ENCODE results near the gene IL1RAPL1.

The IL1RAPL1 gene

GRCh38 chrX:28586981-28587551, at the start of gene IL1RAPL1:
Gene IL1RAPL1 (plus strand): TSS chrX:28587446.
- in situ Hi-C loops (cut with MboI; ENCODE audit: low sequenced_read_pairs) = no loop called here

DNA sequence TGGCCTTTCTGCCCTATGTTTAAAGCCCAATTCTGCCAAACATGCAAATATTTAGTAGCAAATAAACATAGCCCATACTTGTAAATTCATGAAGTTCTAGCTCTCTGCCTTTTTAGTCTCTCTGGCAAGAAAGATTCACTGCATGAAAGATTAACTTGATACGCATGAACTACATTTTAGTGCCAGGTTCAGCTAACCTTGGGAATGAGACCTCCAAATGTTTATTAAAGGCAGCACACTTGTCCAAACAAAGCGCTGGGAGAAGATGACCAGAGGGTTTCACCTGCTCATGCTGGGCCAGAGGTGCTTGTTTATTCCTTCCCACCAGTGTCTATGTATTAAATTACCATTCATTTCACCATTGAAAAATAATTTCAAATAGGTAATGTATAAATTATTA, 44.5 kb upstream of the IL1RAPL1 start:
- in situ Hi-C loops (cut with MboI; ENCODE audit: low sequenced_read_pairs) = no loop called here

DNA sequence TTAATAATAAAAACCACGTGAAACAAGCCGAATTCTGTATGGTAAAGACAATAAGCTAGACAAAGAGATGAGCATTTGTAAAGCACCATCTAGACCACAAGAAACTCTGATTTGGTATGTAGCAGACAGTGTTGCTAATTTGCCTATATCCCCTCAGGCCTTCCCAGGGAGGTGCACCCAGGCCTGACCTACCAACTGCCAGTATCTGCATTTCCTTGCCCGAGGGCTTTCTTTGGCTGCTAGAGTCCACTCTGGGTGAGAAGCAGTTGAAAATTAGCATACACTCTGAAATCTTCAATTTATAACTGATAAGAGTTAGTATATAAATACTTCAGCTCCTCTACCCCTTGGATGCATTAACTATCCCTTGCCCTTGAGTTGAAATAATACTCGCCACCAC, 37.4 kb upstream of the IL1RAPL1 start:
- in situ Hi-C loops (cut with MboI; ENCODE audit: low sequenced_read_pairs) = no loop called here

- in situ Hi-C loops (cut with MboI; ENCODE audit: low sequenced_read_pairs) = no loop called here
Measured at GRCh38 chrX:28550331-28550872, 36.8 kb upstream of the IL1RAPL1 start.

GRCh38 chrX:28552322-28552721, 34.9 kb upstream of the IL1RAPL1 start:
- in situ Hi-C loops (cut with MboI; ENCODE audit: low sequenced_read_pairs) = no loop called here

GRCh38 chrX:28552882-28553829, 34.1 kb upstream of the IL1RAPL1 start:
- in situ Hi-C loops (cut with MboI; ENCODE audit: low sequenced_read_pairs) = no loop called here

DNA sequence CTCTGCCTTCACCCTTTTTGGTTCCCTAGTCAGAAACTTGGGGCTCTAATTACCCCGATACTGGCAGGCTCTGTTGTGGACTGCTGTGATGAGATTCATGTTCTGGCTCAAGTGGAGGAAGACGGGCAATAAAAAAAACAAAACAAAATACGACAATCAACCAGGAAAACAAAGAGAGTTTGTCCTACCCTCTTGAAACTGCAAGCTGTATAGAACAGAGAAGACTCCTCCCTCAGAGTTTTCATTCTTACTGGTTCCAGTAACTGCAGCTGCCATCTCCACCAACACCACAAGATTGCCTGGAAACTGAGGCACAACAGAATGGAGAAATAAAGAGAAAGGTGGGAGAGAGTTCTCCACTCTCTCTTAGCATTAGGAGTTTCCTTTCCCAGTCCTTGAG, 11.1 kb upstream of the IL1RAPL1 start:
- in situ Hi-C loops (cut with MboI; ENCODE audit: low sequenced_read_pairs) = no loop called here

DNA sequence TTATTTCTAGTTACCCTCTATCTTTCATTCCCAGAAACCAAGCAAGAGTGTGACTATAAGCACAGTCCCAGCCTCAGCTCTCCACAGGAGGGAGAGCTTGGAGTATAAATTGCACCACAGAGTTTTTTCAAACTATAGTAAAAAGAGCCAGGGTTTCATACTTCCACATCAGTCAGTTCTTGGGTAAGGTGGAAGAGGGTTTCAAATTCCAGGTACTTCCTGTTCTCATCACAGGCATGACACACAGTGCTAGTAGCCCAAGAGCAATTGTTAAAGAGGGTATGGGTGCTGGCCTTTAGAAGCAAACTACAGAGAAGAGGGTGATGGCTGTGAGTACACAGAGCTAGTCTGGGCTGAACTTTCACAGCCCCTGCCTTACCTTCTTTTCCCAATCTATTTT, 5.7 kb upstream of the IL1RAPL1 start:
- in situ Hi-C loops (cut with MboI; ENCODE audit: low sequenced_read_pairs) = no loop called here

GRCh38 chrX:28582511-28582910, 4.7 kb upstream of the IL1RAPL1 start:
- in situ Hi-C loops (cut with MboI; ENCODE audit: low sequenced_read_pairs) = no loop called here

GRCh38 chrX:28584025-28584424, 3.2 kb upstream of the IL1RAPL1 start:
- in situ Hi-C loops (cut with MboI; ENCODE audit: low sequenced_read_pairs) = no loop called here

DNA sequence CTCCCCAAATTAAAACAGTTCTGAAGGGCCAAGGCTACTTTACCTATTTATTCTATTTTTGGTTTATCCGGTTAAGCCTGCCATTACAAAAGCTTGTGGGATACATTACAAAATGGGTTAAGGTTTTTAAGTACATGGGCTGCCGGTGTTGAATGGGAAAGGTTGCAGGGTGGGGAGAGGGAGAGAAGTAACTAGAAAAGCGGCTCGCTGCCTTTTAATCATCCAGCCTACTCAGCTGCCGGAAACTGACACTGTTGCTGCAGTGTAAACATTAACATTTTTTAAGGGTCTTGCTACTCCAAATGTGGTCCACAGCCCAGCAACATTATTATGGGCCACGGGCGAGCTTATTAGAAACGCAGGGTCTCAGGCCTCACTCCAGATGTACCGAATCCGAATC, 1.5 kb upstream of the IL1RAPL1 start:
- in situ Hi-C loops (cut with MboI; ENCODE audit: low sequenced_read_pairs) = no loop called here

DNA sequence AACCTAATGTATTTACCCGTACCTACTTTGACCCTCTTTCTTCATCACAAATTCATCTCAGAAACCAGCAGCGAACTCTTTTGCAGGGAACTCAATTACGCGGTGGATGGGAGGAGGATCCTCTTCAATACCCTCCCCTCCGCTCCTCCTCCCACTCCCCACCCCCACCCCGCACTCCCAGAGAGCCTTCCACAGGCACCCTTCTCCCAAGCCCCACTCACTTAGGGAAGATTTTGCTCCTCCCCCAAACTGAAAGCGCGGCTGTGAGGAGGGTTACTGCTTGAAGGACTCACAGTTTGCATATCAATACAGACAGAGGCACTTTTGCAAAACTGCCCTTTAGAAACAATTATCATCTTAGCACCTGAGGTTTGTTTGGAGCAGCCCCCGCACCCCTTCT, 960 bp upstream of the IL1RAPL1 start:
- in situ Hi-C loops (cut with MboI; ENCODE audit: low sequenced_read_pairs) = no loop called here

DNA sequence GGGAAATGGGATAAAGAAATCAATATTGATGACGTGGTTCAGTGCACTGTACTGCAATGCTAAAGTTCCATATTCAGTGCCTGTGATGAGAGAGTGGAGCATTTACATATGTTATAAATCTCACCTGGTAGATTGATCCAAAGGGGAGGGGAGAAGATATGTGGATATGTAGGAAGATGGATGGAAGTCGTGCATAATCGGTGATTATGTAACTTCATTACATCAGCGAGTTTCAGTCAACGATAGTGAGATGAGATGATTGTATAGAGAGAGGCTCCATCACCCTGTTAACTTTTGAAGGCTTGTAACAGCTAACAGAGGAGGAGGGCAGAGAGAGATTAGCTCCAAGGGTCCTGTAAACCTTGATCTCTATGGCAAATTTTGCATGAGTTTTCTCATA, 1.8 kb downstream of the IL1RAPL1 start:
- in situ Hi-C loops (cut with MboI; ENCODE audit: low sequenced_read_pairs) = no loop called here

DNA sequence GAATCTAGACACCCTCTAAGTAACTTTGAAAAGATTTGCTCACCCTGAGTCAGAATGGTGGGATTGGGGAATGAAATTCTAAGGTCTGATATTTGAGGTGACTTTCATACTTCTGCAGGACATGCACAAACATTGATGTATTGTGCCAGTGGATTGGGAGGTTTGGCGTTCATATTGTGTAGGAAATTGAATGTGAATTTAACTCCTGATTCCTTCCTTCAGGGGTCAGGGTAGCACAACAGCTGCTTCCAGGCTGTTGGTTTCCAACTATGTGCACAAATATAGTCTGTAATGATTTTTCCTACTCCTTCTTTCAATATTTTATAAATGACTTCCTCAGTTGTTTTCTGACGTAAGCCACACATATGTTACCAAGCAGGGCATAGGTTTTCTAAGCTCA, 3.1 kb downstream of the IL1RAPL1 start:
- in situ Hi-C loops (cut with MboI; ENCODE audit: low sequenced_read_pairs) = no loop called here

DNA sequence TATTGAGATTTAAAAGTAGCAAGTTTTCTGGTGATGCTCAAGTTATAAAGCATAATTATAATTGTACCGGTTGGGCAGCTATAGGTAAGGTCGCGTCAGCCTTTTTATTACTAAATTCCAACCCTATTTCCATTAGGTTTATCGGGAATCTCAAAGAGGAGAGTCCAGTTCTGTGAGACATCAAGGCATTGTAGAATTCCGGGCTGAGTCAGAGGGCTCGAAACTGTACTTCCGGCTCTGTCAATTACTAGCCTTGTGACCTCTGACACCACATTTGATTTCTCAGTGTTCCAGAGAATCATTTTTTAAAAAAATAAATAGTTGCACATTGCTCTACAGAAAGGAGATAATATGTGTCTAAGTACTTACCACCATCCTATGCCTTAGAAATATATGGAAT, 4.3 kb downstream of the IL1RAPL1 start:
- in situ Hi-C loops (cut with MboI; ENCODE audit: low sequenced_read_pairs) = no loop called here

- in situ Hi-C loops (cut with MboI; ENCODE audit: low sequenced_read_pairs) = no loop called here
Measured at GRCh38 chrX:28595346-28595745, 8.1 kb downstream of the IL1RAPL1 start.

DNA sequence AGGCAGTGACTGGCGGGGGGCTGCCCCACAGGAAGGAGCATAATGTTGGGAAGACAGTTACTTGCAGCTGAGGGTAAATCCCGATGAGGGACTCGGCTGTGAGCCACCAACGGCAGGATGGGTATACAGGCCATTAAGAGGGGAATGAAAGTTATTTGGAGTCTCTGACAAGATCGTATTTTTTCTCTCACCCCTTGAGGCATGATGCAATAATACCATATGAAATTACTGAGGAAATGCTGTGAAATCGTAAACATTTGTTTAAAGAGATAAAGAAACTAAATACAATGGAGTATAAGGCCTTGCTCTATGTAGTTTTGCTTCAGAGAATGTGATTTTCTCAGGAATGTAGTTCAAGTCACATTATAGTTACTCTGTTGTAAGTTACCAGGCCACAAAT, 12.7 kb downstream of the IL1RAPL1 start:
- in situ Hi-C loops (cut with MboI; ENCODE audit: low sequenced_read_pairs) = no loop called here

GRCh38 chrX:28609003-28609402, 21.8 kb downstream of the IL1RAPL1 start:
- in situ Hi-C loops (cut with MboI; ENCODE audit: low sequenced_read_pairs) = no loop called here

DNA sequence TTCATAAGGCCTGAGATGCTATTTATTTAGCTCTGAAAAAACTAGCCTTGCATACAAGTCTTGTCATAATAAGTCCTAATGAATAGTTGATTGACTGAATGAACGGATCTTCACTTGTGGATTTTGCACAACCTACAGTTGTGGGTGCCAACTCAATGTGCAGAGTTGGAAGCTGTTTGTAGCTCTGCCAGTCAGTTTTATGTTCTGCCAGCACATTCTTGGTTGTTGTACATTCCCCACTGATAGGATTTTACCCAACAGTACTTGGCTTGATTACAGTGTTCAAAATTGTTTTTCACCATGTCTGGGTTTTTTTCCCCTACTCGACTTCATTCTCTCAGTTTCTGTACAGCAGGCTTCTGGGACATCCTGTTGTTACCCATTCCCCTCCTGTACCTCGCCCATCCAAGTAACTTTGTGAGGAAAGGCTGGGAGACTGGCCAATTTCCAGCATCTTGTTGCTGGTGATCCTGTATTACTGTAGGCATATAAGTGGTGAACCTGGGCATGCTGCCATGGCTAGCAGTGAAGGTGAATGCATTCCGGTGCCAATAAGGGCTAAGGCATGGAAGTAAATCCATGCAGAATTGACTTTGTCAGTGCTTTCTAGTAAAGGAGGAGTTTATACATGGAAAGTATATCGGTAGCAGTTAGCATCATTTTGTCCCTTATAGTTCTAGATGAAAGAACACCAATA, 22.8 kb downstream of the IL1RAPL1 start:
- in situ Hi-C loops (cut with MboI; ENCODE audit: low sequenced_read_pairs) = no loop called here

DNA sequence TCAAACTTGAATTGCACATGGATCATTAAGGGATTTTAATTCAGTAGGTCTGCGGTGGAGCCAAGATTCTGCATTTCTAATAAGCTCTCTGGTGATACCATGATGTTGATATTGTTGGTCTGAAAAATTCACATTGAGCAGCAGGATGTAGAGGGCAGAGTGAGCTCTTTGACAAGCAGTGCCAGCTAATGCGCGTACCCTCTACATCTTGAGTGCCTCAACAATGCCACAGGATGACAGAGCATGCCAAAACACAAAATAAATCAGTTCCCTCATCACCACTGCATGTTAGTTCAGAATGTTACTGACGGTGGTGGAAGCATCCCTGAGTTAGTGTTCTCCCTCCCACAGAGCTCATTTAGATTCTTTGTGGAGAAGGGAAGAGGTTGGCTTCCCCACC, 23.5 kb downstream of the IL1RAPL1 start:
- in situ Hi-C loops (cut with MboI; ENCODE audit: low sequenced_read_pairs) = no loop called here

DNA sequence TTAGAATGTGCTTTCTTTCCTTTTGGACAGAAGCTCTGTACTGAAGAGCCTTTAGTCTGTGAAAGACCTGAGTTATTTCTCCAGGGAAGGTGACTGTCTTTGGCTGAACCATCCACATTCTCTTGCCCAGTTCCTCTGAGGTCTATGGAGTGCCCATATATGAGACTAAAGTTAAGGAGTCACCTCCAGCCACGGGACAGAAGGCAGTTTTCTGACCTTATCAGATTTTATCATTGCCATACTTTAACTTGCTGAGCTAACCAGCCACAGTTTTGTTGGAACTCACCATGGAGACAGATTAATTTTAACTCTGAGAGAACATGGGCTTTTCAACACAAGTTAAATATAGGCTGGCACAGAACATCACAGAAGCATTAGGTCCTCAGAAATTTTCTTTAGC, 26.3 kb downstream of the IL1RAPL1 start:
- in situ Hi-C loops (cut with MboI; ENCODE audit: low sequenced_read_pairs) = no loop called here

GRCh38 chrX:28625223-28625622, 38.0 kb downstream of the IL1RAPL1 start:
- in situ Hi-C loops (cut with MboI; ENCODE audit: low sequenced_read_pairs) = no loop called here

All from HL-60/S4 treated with retinoic acid at 250 ng/mL for 4 days and 3 days (cell line).